Astrocyte (in vitro differentiated cells and primary cell): ENCODE measurements around the gene NTRK3.

Experiments used
- EZH2 ChIP-seq: IDR thresholded peaks from 2 replicates; pipeline ENCODE4 v1.6.1; 2012; ENCODE audit warnings: mild to moderate bottlenecking, low read length, inconsistent platforms; ENCODE audit not compliant: insufficient read depth
- TF ChIP-seq, protein P1 (sequence below): IDR thresholded peaks from 2 replicates; pipeline ENCODE4 v1.5.1; 2011; ENCODE audit warnings: low read depth, mild to moderate bottlenecking, inconsistent platforms, low read length, moderate library complexity; ENCODE audit not compliant: insufficient read depth

DNA sequence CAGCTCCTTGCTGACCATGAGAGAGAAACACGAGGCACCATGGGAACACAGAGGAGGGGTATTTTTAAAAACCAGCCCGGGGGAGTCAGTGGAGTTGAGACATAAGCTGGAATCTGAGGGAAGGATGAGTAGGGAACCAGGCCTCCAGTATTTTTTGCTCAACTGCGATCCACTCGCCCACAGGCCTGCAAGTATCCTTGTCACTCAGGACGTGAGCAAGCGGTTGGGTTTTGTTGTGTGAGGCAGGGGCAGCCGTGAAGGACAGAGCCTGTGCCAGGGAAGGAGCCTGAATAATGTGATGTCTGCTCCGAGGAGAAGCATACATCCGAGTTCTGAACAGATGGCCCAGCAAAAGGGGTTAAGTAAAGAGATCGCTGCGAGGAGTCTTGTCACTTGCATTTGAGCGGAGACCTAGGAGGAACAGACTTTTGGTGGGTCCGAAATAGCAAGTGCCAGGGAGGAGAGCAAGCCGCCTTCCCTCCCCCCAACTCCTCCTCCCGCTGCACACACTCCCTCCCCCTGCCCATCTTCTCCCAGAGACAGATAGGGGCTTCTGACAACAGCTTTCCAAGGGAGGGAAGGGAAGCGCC, 20.4 kb upstream of the NTRK3 start:
- TF ChIP-seq, protein P1, sequence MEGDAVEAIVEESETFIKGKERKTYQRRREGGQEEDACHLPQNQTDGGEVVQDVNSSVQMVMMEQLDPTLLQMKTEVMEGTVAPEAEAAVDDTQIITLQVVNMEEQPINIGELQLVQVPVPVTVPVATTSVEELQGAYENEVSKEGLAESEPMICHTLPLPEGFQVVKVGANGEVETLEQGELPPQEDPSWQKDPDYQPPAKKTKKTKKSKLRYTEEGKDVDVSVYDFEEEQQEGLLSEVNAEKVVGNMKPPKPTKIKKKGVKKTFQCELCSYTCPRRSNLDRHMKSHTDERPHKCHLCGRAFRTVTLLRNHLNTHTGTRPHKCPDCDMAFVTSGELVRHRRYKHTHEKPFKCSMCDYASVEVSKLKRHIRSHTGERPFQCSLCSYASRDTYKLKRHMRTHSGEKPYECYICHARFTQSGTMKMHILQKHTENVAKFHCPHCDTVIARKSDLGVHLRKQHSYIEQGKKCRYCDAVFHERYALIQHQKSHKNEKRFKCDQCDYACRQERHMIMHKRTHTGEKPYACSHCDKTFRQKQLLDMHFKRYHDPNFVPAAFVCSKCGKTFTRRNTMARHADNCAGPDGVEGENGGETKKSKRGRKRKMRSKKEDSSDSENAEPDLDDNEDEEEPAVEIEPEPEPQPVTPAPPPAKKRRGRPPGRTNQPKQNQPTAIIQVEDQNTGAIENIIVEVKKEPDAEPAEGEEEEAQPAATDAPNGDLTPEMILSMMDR = no peak
- TF ChIP-seq EZH2 = no peak
